B cell (primary cell): Measurements from ENCODE around the gene APOOL. TPM values are rescaled to one million over a fixed set of nuclear protein-coding genes. Genes with fewer than 3 reads are reported as not detected.

Source experiments
- ATAC-seq: fragments of 200-7000 bp; cut with Tn5 transposase; one replicate; pipeline ENCODE4 v1.10.0; 2021; ENCODE audit warnings: low read depth, mild to moderate bottlenecking, moderate number of reproducible peaks, moderate library complexity
- CTCF ChIA-PET: fragments of 350-600 bp; sonication (Branson Sonifier 250); formaldehyde crosslinking; loops from one replicate; lab custom pipeline; 2021; ENCODE audit warnings: antibody characterized with exemption, inconsistent platforms; lab: Charles Lee
- POLR2A ChIA-PET: fragments of 350-600 bp; sonication (Branson Sonifier 250); formaldehyde crosslinking; loops from one replicate; lab custom pipeline; 2021; ENCODE audit warnings: antibody characterized with exemption; lab: Charles Lee
- DNase-seq: peaks from one replicate; pipeline ENCODE4 v3.0.0; 2013
- H2AFZ ChIP-seq: 2 replicates; pipeline ENCODE4 v1.6.1; 2012; ENCODE audit warnings: mild to moderate bottlenecking, low read depth, low read length; ENCODE audit not compliant: insufficient read depth, poor library complexity, severe bottlenecking
- H3K27ac ChIP-seq, 2 donors: 1 replicate in 1 of 2; 2 replicates in 1 of 2; pipeline ENCODE4 v1.5.1; 2012 to 2013; ENCODE audit warnings: low read length in 2 of 2, mild to moderate bottlenecking in 2 of 2, moderate library complexity in 1 of 2
- H3K27me3 ChIP-seq, 4 experiments: fragments of 200-600 bp in 1 of 4; sonication (generic) in 1 of 4; replicated peaks in 1 of 4; 1 replicate in 2 of 4; 2 replicates in 2 of 4; pipeline versions ENCODE4 v1.6.1 to v1.7.0; 2013 to 2016; ENCODE audit warnings: low read length in 3 of 4, mild to moderate bottlenecking in 2 of 4, mixed read lengths in 1 of 4, moderate library complexity in 1 of 4; ENCODE audit not compliant: insufficient read depth in 4 of 4, control insufficient read depth in 3 of 4; ENCODE audit errors: control extremely low read depth in 1 of 4
- H3K36me3 ChIP-seq, 2 experiments: replicated peaks in 1 of 2; 1 replicate in 1 of 2; 2 replicates in 1 of 2; pipeline versions ENCODE4 v1.6.1 to v1.7.1; 2013; ENCODE audit warnings: low read length in 1 of 2; ENCODE audit not compliant: insufficient read depth in 2 of 2, control insufficient read depth in 1 of 2; ENCODE audit errors: control extremely low read depth in 1 of 2, extremely low read depth in 1 of 2
- H3K4me1 ChIP-seq, 2 donors: fragments of 200-600 bp in 1 of 2; sonication (generic) in 1 of 2; 1 replicate in 1 of 2; 2 replicates in 1 of 2; pipeline versions ENCODE4 v1.5.1 to v1.6.1; 2013 to 2017; ENCODE audit warnings: low read length in 2 of 2; ENCODE audit not compliant: control insufficient read depth in 2 of 2, insufficient read depth in 2 of 2
- H3K4me2 ChIP-seq: replicated peaks from 2 replicates; pipeline ENCODE3; 2012; ENCODE audit warnings: mild to moderate bottlenecking, low read depth, low read length; ENCODE audit not compliant: poor library complexity, severe bottlenecking
- H3K4me3 ChIP-seq, 5 experiments: fragments of 200-600 bp in 1 of 5; sonication (generic) in 1 of 5; 1 replicate in 3 of 5; 2 replicates in 2 of 5; pipeline versions ENCODE4 v1.5.1 to v1.7.0; 2011 to 2016; ENCODE audit warnings: low read length in 4 of 5, mild to moderate bottlenecking in 4 of 5, low read depth in 2 of 5, control low read depth in 1 of 5, moderate library complexity in 1 of 5; ENCODE audit not compliant: insufficient read depth in 1 of 5; ENCODE audit errors: control extremely low read depth in 1 of 5, extremely low read depth in 1 of 5
- H3K79me2 ChIP-seq: fragments of 200-600 bp; sonication (generic); one replicate; pipeline ENCODE4 v1.6.0; 2016; ENCODE audit warnings: low read length; ENCODE audit not compliant: control insufficient read depth, insufficient read depth
- H3K9ac ChIP-seq: fragments of 200-600 bp; sonication (generic); 2 replicates; pipeline ENCODE4 v1.6.1; 2017; ENCODE audit warnings: mild to moderate bottlenecking, low read length, moderate library complexity
- H3K9me3 ChIP-seq, 3 donors: one replicate each; pipeline versions ENCODE4 v1.6.1 to v1.7.1; 2013; ENCODE audit warnings: low read length in 2 of 3; ENCODE audit not compliant: control insufficient read depth in 2 of 3, insufficient read depth in 1 of 3; ENCODE audit errors: control extremely low read depth in 1 of 3
- H4K20me1 ChIP-seq: 2 replicates; pipeline ENCODE4 v1.6.0; 2012; ENCODE audit warnings: mild to moderate bottlenecking, low read length; ENCODE audit not compliant: insufficient read depth, control insufficient read depth, poor library complexity, severe bottlenecking
- H3K27ac Mint-ChIP-seq: one replicate; pipeline ENCODE4 v1.8.0; 2021; ENCODE audit warnings: mixed read lengths
- H3K27me3 Mint-ChIP-seq: one replicate; pipeline ENCODE4 v1.8.0; 2021; ENCODE audit warnings: mixed read lengths
- H3K4me1 Mint-ChIP-seq: one replicate; pipeline ENCODE4 v1.8.0; 2021; ENCODE audit warnings: mixed read lengths
- H3K4me3 Mint-ChIP-seq: one replicate; pipeline ENCODE4 v1.8.0; 2021; ENCODE audit warnings: mixed read lengths
- H3K9me3 Mint-ChIP-seq: one replicate; pipeline ENCODE4 v1.8.0; 2022; ENCODE audit warnings: mixed read lengths; ENCODE audit not compliant: insufficient read depth
- CTCF ChIP-seq: fragments of 200-600 bp; IDR thresholded peaks from one replicate; pipeline ENCODE4 v1.8.0; 2022; ENCODE audit warnings: antibody characterized with exemption, mild to moderate bottlenecking
- EZH2 ChIP-seq: IDR thresholded peaks from 2 replicates; pipeline ENCODE4 v1.6.1; 2012; ENCODE audit warnings: borderline replicate concordance, low read depth, mild to moderate bottlenecking, moderate library complexity, low read length; ENCODE audit not compliant: insufficient read depth, poor library complexity, severe bottlenecking
- WGBS: methylation state at CpG from one replicate; pipeline ENCODE4 v1.1.5; 2013; ENCODE audit warnings: missing lambda C conversion rate; ENCODE audit not compliant: insufficient coverage; 5-methylcytosine and 5-hydroxymethylcytosine counted together
- intact Hi-C: fragments of 100-400 bp; cut with micrococcal nuclease; formaldehyde crosslinking; loops from one replicate; pipeline ENCODE4 v1.10.0; 2022
- polyA plus RNA-seq: library from polyadenylated mRNA; depleted of rRNA; stranded (reverse); fragments of >200 nt; gene quantifications from 2 replicates; pipeline ENCODE4 v1.2.3, GENCODE V29; 2012
- total RNA-seq, 2 donors: library from RNA; stranded (reverse); fragments of 120-200 nt in 1 of 2; gene quantifications; 1 replicate in 1 of 2; 2 replicates in 1 of 2; pipeline versions ENCODE4 v1.2.3 to v1.2.4, GENCODE V29; 2013 to 2022

The APOOL gene
- total and polyA plus RNA-seq, 2 donors (not counting 1 experiment from before 2014, with no cell fraction given): 1.8 to 9.7 TPM

- Mint-ChIP-seq H3K27ac (no peak overlapping the region), H3K9me3 (no peaks in the 10 kb centered on the region), H3K4me1 (peaks cover 3% of the 10 kb centered on the region), H3K4me3 (no peak overlapping the region), H3K27me3 (no peaks in the 10 kb centered on the region)
- H3K4me2 ChIP-seq: no peak overlapping the region
- no peaks in the 10 kb centered on the region for H3K4me1 ChIP-seq
- H3K9me3 ChIP-seq: no peaks in the 10 kb centered on the region
- H3K27me3 ChIP-seq: no peaks in the 10 kb centered on the region
- peak; percentile 1 for DNase-seq
- no peaks in the 10 kb centered on the region for H3K79me2 ChIP-seq
- POLR2A ChIA-PET: no interaction called here
- H3K27ac ChIP-seq: no peak overlapping the region
- no peak for ATAC-seq
- H3K36me3 ChIP-seq: no peaks in the 10 kb centered on the region
- intact Hi-C loops: no loop called here
- H3K4me3 ChIP-seq: no peak overlapping the region
- CTCF ChIA-PET: no interaction called here
- H2AFZ ChIP-seq: no peak overlapping the region
- no peaks in the 10 kb centered on the region for H4K20me1 ChIP-seq
- no peak overlapping the region for H3K9ac ChIP-seq
- WGBS: no CpG with 5 or more reads among the region's 1 CpG
- TF ChIP-seq CTCF: no peak
- TF ChIP-seq EZH2: no peak
Observed at GRCh38 chrX:85139422-85139821, 135.7 kb downstream of the APOOL start.

- ChIA-PET CTCF (no interaction called here), POLR2A (no interaction called here)
- Mint-ChIP-seq H3K27me3 (no peaks in the 10 kb centered on the region), H3K9me3 (no peaks in the 10 kb centered on the region), H3K27ac (no peak overlapping the region), H3K4me1 (peaks cover 3% of the 10 kb centered on the region), H3K4me3 (no peak overlapping the region)
- H3K4me2 ChIP-seq: no peak overlapping the region
- H3K9ac ChIP-seq: no peak overlapping the region
- H2AFZ ChIP-seq: no peak overlapping the region
- no peak overlapping the region for H3K4me3 ChIP-seq
- no peaks in the 10 kb centered on the region for H3K79me2 ChIP-seq
- H3K27me3 ChIP-seq: no peaks in the 10 kb centered on the region
- no peak for TF ChIP-seq EZH2
- no peak for TF ChIP-seq CTCF
- H3K4me1 ChIP-seq: no peaks in the 10 kb centered on the region
- no peaks in the 10 kb centered on the region for H3K36me3 ChIP-seq
- no CpG with 5 or more reads among the region's 1 CpG for WGBS
- H3K9me3 ChIP-seq: no peaks in the 10 kb centered on the region
- H4K20me1 ChIP-seq: no peaks in the 10 kb centered on the region
- intact Hi-C loops: no loop called here
- no peak overlapping the region for H3K27ac ChIP-seq
- ATAC-seq (no peak), DNase-seq (no peak)
Observed at GRCh38 chrX:85140964-85141363, 137.3 kb downstream of the APOOL start.

Other genes starting within 250 kb of the APOOL start
- gene SATL1, start 239.9 kb downstream of the APOOL start, total RNA-seq: not detected in 2 replicates
- 0.04 TPM in 1 of 2 replicates, not detected in the other for gene SATL1, start 239.9 kb downstream of the APOOL start, polyA plus RNA-seq
- gene ZNF711, start 240.1 kb downstream of the APOOL start, total RNA-seq: 7.0 and 7.6 TPM in 2 replicates
- 6.1 and 7.4 TPM in 2 replicates for gene ZNF711, start 240.1 kb downstream of the APOOL start, polyA plus RNA-seq